ENCODE measurements around the gene S1PR1. TPM values are rescaled to one million over a fixed set of nuclear protein-coding genes. Genes with fewer than 3 reads are reported as not detected.
"Not testable (repeated sequence)": the region's sequence is repeated elsewhere in the genome, so short reads cannot be mapped to it uniquely, and the experiment has no call there.

The S1PR1 gene
- total RNA-seq, 1 experiment from 2014 or later: 0.24 TPM

- H3K4me1 Mint-ChIP-seq: no peaks in the 10 kb centered on the region
- H3K27ac Mint-ChIP-seq: no peak overlapping the region
- Histone ChIP-seq H3K79me2 (ENCODE audit: insufficient read depth, low read length) (no peaks in the 10 kb centered on the region), H4K20me1 (ENCODE audit: control insufficient read depth, insufficient read depth, insufficient read length) (no peaks in the 10 kb centered on the region), H3K27ac (ENCODE audit: insufficient read length, low read depth, low read length) (no peak overlapping the region), H3K9me3 (ENCODE audit: control insufficient read depth, low read depth, low read length) (no peaks in the 10 kb centered on the region), H2BK12ac (ENCODE audit: insufficient read length, low read depth, low read length) (no peak overlapping the region), H3K4me1 (ENCODE audit: insufficient read depth, low read length) (no peaks in the 10 kb centered on the region), H2BK120ac (ENCODE audit: low read depth, low read length, poor library complexity, severe bottlenecking) (no peak overlapping the region), H4K8ac (replicated peaks; ENCODE audit: insufficient read length, low read depth, low read length) (no peak overlapping the region), H3K56ac (ENCODE audit: insufficient read length, low read depth, low read length) (no peak overlapping the region), H3K4me2 (ENCODE audit: insufficient read depth, insufficient read length, low read length) (no peak overlapping the region), H4K91ac (ENCODE audit: insufficient read length, low read depth, low read length) (no peak overlapping the region), H2BK5ac (ENCODE audit: insufficient read length, low read length) (no peak overlapping the region), H3K14ac (ENCODE audit: insufficient read depth, low read length) (no peak overlapping the region), H3K23ac (ENCODE audit: insufficient read length, low read depth, low read length) (no peak overlapping the region), H3K79me1 (ENCODE audit: insufficient read depth, low read depth, low read length, poor library complexity, severe bottlenecking) (no peaks in the 10 kb centered on the region), H3K27me3 (ENCODE audit: insufficient read depth, low read length) (no peaks in the 10 kb centered on the region), H2AK5ac (ENCODE audit: insufficient read length, low read length) (no peak overlapping the region), H4K5ac (ENCODE audit: insufficient read length, low read depth, low read length) (no peak overlapping the region), H2BK15ac (ENCODE audit: low read depth, low read length) (no peak overlapping the region), H3K4ac (ENCODE audit: low read depth, low read length) (no peak overlapping the region), H2AFZ (ENCODE audit: low read length) (no peak overlapping the region), H3K9ac (ENCODE audit: extremely low read depth, insufficient read length, low read length) (no peak overlapping the region), H3K18ac (ENCODE audit: insufficient read length, low read depth, low read length) (no peak overlapping the region), H3T11ph (ENCODE audit: low read length) (no peak overlapping the region), H3K23me2 (ENCODE audit: insufficient read length, low read depth, low read length, poor library complexity, severe bottlenecking) (no peaks in the 10 kb centered on the region), H2BK20ac (ENCODE audit: low read depth, low read length, poor library complexity, severe bottlenecking) (no peak overlapping the region)
- TF ChIP-seq CTCF (conservative IDR thresholded peaks at IDR 0.05): no peak
- DNase-seq: no peak
- WGBS (ENCODE audit: extremely low coverage, insufficient read length, low lambda C conversion rate): no CpG with 5 or more reads among the region's 6 CpGs
- H3K36me3 Mint-ChIP-seq (ENCODE audit: insufficient read depth in 1 of 3, low read depth in 3 of 3): no peaks in the 10 kb centered on the region
- peaks cover 19% of the 10 kb centered on the region for H3K27me3 Mint-ChIP-seq (ENCODE audit: low read depth)
- H3K9me3 Mint-ChIP-seq: no peaks in the 10 kb centered on the region; a peak in 2 of 5 replicates
- no peak overlapping the region for H3K4me3 Mint-ChIP-seq
These were observed 8.2 kb upstream of the S1PR1 start for GRCh38 chr1:101228424-101229134.

GRCh38 chr1:101232182-101232581 is 4.6 kb upstream of the S1PR1 start:
- DNase-seq; H3K4me3 Mint-ChIP-seq; H3K4me1 ChIP-seq (ENCODE audit: insufficient read depth, low read length); H2BK15ac ChIP-seq (ENCODE audit: low read depth, low read length); H2AK5ac ChIP-seq (ENCODE audit: insufficient read length, low read length); H3K27me3 ChIP-seq (ENCODE audit: insufficient read depth, low read length); H4K91ac ChIP-seq (ENCODE audit: insufficient read length, low read depth, low read length); H4K5ac ChIP-seq (ENCODE audit: insufficient read length, low read depth, low read length); H2BK12ac ChIP-seq (ENCODE audit: insufficient read length, low read depth, low read length); H3K23ac ChIP-seq (ENCODE audit: insufficient read length, low read depth, low read length); H3K9me3 Mint-ChIP-seq; H3K9ac ChIP-seq (ENCODE audit: extremely low read depth, insufficient read length, low read length); H2BK20ac ChIP-seq (ENCODE audit: low read depth, low read length, poor library complexity, severe bottlenecking); H3K14ac ChIP-seq (ENCODE audit: insufficient read depth, low read length); H3K18ac ChIP-seq (ENCODE audit: insufficient read length, low read depth, low read length); H3K27ac ChIP-seq (ENCODE audit: insufficient read length, low read depth, low read length); H2BK5ac ChIP-seq (ENCODE audit: insufficient read length, low read length); H3K36me3 Mint-ChIP-seq (ENCODE audit: insufficient read depth in 1 of 3, low read depth in 3 of 3); H3K79me2 ChIP-seq (ENCODE audit: insufficient read depth, low read length); H2BK120ac ChIP-seq (ENCODE audit: low read depth, low read length, poor library complexity, severe bottlenecking); H3T11ph ChIP-seq (ENCODE audit: low read length); H3K9me3 ChIP-seq (ENCODE audit: control insufficient read depth, low read depth, low read length); H3K56ac ChIP-seq (ENCODE audit: insufficient read length, low read depth, low read length); H4K8ac ChIP-seq (replicated peaks; ENCODE audit: insufficient read length, low read depth, low read length); H3K4me2 ChIP-seq (ENCODE audit: insufficient read depth, insufficient read length, low read length); H4K20me1 ChIP-seq (ENCODE audit: control insufficient read depth, insufficient read depth, insufficient read length); H3K79me1 ChIP-seq (ENCODE audit: insufficient read depth, low read depth, low read length, poor library complexity, severe bottlenecking); H3K4ac ChIP-seq (ENCODE audit: low read depth, low read length); H3K27ac Mint-ChIP-seq; H2AFZ ChIP-seq (ENCODE audit: low read length): not testable (repeated sequence)
- peaks cover 13% of the 10 kb centered on the region in 2 experiments for H3K4me1 Mint-ChIP-seq
- peaks cover 19% of the 10 kb centered on the region for H3K23me2 ChIP-seq (ENCODE audit: insufficient read length, low read depth, low read length, poor library complexity, severe bottlenecking)
- peaks cover 53% of the 10 kb centered on the region for H3K27me3 Mint-ChIP-seq (ENCODE audit: low read depth)

Measured in H9 (cell line).